GM21576 (cell line): ENCODE data around the gene ZCCHC14.

Experiments
- ATAC-seq: cut with Tn5 transposase; IDR thresholded peaks from one replicate; pipeline ENCODE4 v1.9.1; 2021; ENCODE audit warnings: mild to moderate bottlenecking, moderate library complexity; ENCODE audit not compliant: unreplicated experiment

The ZCCHC14 gene

DNA sequence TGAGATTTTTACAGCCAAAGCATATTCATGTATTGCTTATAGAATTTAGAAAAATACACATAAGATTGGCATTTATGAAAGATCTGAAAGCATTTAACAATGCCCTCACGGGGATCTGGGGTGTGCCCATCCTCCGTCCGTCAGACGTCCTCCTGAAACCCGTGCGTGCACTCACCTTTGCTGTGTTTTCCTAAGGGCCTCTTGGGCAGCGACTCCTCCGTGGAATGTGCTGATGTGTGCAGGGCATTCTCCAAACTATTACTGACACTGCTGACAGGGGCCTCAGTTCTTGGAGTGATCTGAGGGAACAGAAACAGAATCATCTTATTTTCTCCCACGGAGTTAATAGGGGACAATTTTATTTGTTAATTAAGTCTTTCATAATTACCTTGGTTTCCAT, 33.0 kb downstream of the ZCCHC14 start:
- ATAC-seq: no peak

DNA sequence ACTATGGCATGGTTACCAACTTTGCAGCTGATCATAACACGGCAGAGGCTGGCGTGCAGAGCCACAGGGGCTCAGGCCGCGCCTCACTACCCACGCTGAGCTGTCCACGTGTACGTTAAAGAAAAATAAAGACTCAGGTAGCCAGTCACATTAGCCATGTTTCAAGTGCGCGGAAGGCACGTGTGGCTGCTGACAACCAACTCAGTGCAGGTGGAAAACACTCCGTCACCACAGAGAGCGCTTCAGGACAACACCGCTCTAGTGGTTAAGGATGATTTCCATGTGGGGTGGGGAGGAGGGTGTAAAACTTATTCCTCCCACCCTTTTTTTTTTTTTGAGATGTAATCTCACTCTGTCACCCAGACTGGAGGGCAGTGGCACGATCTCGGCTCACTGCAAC, 33.8 kb downstream of the ZCCHC14 start:
- no peak for ATAC-seq

DNA sequence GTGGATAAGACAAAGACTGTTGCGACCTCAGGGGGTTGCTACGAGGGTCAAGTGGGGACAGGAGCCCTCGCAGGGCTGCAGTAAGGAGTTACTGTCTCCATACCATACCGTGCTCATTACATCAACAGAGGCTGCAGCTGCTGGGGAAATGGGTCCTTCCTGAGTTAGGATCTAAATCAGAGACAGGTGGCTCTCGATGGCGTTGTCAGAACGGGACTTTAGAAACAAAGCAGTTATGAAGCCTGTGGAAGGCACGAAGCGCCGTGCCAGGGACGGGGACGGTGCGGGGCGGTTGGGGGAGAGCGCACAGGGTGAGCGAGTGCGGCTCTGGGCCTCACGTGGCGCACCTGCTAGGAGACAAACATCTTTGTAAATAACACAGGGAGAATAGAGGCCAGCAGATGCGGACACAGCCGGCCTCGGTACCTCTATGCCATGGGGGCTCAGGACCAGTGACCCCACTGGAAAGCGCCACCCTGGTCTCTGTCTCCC, 34.4 kb downstream of the ZCCHC14 start:
- no peak for ATAC-seq

DNA sequence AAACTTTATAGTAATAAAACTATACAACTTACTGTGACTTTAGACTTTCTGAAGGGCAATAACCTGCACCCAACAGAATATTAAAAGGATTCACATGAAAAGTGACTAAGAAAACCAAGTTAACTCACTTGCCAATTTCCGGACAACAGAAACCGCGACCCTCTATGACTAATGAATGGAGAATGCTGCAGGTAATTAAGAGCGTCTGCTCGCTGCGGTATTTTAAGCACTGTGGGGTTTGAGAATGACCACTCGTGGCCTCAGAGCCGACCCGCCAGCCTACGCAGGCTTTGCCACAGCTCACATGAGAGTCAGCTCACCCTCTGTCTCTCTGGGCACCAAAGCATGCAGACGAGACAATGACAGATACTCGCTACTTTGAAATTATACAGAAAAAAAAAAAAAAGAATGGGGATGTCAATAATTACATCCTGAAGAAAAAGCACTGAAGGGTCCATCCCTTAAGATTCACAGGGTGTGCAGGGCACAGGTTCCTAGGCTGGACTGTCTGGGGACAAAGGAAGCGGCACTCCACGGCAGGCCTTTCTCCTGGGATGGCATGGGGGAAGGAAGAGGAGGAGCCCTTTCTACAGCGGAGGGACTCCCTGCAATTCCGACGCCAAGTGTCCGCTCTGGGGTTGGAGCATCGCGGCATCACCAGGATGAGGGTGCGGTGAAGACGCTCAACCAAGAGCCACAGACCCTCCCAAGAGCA, 35.0 kb downstream of the ZCCHC14 start:
- no peak for ATAC-seq

DNA sequence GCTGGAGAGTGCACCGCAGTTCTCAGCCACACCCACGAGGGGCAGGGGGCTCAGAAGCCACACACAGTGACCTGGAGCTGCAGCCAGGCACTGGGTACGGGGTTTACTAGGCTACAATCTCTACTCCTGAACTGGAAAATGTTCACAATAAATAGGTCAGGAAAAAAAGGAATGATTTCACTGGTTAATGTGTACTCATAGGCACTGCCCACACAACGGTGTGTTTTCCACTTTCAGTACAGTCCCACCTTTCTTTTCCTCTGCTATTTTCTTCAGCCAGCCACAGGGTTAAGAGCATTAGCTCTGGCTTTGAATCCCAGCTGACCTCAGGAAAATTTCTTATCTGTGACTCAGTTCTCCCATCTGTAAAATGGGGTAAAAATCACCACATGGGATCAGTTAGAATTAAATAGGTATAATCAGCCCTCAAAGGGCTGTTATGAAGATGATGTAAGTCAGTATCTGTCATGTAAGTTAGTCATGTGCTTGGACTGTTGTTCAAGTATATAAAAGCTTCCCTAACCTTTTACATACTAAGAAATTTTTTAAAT, 35.7 kb downstream of the ZCCHC14 start:
- ATAC-seq: no peak

DNA sequence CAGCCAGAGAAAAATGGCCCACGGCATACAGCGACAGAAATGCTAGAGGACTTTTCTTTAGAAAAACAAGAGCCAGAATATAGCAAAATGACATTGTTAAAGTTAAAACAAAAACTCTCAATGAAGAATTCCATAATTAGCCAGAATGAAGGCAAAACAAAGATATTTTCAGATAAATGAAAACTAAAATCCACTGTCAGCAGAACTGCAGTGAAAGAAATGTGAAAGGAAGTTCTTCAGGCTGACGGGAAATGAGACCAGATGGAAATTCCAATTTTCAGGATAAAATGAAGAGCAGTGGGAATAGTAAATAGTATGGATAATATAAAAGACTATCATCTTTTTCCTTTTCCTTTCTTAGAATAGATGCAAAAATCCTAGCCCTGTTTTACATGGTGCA, 38.4 kb downstream of the ZCCHC14 start:
- no peak for ATAC-seq

DNA sequence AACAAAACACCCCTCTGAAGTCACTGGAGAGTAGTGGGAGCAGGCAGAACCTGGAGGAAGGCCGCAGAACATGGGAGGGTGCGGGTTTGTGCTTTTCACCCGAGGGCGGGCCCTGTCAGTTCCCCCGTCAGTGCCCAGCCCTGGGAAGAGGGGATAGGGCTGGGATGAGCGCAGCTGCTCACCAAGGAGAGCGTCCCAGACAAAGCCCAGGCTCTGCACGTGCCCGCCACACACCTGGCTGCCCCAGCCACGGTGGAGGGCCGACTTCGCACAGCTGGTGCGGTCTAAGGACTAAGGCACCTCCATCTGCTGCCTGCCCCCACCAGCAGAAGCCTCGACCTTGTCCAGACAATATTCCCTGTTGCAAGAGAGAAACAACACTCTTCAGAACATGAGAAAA, 39.5 kb downstream of the ZCCHC14 start:
- ATAC-seq: no peak

DNA sequence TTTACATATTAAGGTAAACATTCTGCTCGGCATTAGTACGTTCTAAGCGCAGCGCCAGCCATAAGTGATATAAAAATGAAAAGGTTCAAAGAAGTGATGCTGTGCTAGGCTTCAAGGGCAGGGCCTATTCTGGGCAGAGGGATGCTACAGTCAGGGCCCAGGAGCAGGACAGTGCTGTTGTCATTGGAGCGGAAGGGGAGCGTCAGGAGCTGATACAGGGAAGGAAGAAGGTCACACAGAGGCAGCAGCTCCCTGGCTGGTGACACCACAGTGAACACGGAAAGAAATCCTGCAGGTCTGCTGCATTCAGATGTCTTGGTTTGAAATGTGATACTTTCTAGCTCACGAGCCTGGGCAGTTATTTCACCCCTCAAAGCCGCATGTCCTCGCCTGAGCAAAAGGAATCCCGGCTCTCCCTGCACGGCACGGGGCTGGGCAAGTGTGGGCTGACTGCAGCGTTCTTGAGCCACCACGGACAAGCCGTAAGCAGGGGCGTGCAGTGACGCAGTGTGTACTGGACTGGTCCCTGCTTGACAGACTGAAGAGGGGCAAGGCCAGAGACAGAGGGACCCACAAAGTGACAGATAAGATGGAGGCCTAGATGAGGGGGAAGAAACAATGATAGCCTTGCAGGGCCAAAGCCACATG, 41.1 kb downstream of the ZCCHC14 start:
- no peak for ATAC-seq

DNA sequence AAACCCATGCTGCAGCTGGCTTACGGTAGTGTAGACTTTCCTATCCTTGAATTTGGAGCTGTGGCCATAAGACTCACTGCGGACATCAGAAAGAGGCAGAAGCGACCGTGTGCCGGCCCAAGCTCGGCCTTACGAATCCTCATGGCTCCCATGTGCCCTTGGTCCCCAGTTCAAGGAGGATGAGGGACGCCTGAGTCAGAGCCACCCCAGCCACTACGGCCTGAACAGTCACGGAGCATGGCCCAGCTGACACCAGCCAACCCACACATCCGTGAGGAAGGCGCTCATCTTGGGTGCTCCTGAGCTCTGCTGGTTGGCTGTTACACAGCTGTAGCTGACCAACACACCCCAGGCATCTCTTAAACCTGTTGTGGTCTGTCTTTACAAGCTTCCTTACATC, 44.0 kb downstream of the ZCCHC14 start:
- ATAC-seq: no peak

DNA sequence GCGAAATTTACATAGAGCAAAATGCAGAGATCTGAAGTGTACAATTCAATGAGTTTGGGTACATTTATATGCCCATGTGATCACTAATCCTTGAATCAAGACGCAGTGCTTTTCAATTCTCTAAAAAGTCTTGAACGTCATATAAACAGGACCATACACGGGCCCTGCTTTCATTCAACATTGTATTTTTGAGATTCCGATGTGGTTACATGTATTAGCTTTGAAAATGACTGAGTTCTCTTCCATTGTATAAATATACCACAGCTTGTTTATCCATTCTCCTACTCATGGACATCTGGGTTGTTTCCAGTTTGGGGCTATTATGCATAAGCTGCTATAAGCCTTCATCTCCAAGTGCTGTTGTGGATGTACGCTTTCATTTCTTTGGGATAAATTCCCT, 45.5 kb downstream of the ZCCHC14 start:
- ATAC-seq: no peak

DNA sequence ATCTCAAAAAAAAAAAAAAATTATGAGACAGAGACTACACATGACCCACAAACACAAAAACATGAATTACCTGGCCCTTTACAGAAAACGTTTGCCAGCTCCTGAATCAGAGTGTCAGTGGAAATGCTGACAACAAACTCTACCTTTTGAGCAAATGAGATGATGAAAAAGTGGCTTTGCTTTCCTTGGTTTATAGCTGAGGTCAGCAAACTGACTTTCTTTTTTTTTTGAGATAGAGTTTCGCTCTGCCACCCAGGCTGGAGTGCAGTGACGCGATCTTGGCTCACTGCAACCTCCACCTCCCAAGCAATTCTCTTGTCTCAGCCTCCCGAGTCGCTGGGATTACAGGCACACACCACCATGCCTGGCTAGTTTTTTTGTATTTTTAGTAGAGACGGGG, 46.3 kb downstream of the ZCCHC14 start:
- ATAC-seq: no peak

DNA sequence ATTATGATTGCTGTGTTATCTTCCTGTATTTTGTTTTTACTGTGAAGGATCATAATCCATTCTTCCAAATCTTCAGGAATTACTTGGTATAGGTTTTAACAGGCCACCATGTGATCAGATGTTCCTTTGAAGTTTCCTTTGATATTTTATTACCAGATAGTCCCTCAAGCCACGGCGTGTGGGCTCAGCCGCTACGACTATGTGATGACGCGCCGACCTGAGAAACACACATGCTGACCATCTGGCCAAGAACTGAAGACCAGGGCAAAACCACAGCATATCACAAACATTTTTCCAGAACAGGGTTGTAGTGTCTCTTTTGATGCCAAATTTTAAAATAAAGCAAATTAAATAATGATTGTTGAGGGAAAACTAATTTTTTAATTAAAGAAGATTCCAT, 47.3 kb downstream of the ZCCHC14 start:
- no peak for ATAC-seq

DNA sequence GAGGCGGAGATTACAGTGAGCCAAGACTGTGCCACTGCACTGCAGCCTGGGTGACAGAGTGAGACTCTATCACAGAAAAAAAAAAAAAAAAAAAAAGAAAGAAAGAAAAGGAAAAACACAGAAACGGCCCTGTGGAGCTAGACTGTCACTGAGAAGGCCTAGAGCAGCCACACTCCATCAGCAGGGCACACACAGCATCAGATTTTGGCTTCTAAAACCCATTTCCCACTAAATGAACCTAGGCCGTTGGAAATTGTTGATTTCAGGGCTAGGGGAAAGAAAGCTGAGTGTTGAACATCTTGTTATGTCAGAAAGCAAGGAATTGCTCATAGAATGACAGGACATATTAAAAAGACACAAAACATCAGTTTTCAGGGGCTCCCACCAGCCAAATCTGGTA, 48.9 kb downstream of the ZCCHC14 start:
- ATAC-seq: no peak

DNA sequence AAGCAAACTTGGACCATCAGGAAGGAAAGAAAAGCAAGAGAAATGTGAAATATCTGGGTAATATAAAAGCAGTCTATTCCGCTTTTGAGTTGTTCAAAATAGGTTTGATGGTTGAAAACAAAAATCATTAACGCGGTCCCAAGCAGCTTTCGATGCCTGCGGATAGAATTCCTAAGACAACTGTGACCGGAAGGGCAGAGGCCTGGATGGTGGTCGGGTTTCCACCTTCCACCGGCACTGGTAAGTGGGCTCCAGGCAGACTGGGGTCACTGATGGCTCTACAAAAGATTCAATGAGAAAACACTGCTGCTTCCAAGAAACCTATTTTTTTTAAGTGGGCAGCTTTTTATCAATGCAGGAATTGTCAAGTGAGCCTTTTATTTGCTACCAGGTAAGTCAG, 49.8 kb downstream of the ZCCHC14 start:
- ATAC-seq: no peak

DNA sequence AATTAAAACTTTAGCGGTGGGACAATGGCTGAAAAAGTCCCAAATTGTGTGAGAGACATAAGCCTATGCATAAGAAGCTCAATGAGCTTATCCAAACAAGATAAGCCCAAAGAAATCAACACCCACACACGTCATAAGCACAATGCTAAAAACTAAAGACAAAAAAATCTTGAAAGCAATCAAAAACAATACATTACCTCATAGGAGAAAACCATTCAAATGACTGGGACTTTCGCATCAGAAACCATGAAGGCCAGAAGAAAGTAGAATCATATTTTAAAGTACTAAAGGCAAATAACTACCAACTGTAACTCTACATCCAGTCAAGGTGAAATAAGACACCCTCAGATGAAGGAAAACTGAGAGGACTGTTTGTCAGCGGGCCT, 50.2 kb downstream of the ZCCHC14 start:
- ATAC-seq: no peak

DNA sequence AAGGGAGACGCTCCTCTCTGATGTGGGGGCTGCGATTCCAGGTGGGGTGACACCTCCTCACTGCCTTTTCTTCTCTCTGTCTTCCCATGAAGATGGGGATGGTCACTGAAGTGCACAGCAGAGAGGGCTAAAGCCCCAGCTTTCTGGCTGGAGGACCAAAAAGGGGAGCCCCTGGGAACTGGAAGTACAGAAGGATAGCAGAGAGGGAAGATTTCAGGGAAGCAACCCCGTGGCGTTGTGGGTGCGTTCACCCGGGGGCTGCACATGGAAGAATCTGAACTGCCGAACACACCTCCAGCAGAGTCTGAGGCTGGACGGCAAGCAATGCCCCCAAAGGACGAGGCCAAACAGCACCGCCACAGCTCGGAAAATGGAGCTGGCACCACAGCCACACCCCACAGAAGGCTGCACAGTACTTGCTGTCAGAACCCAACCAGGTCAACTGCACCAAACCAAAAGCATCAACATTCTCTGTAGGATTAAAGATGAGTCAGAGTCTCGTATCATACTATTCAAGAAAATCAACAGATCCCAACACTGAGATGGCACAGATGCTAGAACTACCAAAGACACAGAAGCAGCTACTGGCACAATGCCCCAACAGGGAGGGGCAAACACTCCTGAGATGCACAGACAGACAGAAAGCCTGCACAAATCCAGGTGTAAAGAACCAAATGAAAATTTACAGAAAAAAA, 50.8 kb downstream of the ZCCHC14 start:
- ATAC-seq: no peak

DNA sequence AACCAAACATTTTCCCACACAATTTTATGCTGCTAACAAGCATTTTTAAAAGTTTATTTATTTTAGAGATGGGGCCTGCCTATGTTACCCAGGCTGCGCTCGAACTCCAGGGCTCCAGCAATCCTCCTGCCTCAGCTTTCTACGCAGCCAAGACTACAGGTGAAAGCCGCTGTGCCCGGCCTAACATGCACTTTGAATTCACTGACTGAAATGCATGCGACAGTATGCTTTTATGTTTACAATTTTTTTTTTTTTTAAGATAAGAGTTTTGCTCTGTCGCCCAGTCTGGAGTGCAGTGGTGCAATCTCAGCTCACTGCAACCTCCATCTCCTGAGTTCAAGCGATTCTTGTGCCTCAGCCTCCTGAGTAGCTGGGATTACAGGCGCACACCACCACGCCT, 52.9 kb downstream of the ZCCHC14 start:
- no peak for ATAC-seq

DNA sequence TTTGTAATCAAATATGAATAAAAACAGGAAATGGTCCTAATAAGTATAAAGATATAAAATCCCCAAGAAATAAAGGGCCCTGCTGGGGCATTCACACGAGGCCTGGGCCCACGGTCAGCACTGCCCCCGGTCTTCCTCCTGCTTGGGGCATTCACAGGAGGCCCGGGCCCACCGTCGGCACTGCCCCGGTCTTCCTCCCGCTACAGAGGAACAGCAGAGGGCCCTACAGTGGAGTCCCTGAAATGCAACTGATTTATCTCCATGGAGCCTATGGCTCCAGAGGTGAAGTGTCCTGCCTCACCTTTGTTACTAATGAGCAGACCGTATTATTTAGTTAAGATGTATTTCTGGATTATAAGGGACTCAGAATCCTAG, 54.2 kb downstream of the ZCCHC14 start:
- ATAC-seq: no peak

DNA sequence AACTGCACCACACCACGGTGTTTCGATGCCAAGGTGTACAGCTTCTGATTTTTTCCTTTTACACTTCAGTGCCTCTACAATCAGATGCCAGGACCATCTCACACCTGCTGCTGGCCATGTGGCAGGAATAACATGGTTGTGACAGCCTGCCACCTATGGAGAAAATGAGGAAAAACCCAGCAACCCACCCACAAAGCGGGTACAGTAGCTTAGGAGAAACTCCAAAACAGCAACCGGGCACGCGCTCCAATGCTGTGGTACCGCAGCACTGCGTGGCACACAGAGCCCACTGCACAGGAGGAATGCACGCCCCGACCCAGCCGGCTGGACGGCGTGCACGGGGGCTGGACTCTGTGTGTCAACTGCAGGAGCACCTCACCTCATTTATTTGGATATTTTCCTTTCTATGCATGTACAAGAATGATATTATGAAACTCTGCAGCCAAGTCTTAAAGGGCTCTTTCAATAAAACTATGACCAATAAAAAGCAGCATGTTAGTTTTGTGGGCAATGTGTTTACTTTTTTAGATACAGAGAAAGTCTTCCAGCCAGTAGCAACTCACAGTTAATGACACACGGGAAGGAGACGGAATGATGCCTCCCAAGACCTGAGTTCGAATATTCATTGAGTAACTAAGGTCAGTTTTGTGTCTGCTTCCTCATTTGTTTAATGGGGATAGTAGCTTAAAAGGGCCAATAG, 54.8 kb downstream of the ZCCHC14 start:
- ATAC-seq: no peak

DNA sequence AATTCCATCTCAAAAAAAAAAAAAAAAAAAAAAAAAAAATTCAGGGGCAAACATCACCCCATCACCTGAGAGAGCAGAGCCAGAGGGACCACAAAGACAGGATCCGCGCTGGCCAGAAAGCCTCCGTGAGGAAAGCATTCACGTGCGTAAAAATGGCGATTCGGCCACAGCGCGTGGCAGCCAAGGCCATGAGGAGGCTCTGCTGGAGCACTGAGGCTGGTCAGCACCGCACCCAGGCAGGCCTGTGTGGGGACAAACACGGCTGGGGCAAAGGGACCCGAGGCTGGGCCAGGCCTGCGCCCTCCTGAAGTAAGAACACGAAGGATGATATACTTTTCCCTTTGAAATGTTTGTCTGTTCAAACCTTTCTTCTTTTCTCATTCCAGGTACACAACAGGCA, 55.5 kb downstream of the ZCCHC14 start:
- no peak for ATAC-seq
